GM06990 (cell line): ENCODE data around the gene PSMB10.

Source experiments
- DNase-seq: peaks from one replicate; pipeline ENCODE4 v3.0.0-alpha.2; 2011; ENCODE audit not compliant: insufficient read length; ENCODE audit errors: extremely low read depth
- H3K27me3 ChIP-seq: replicated peaks from 2 replicates; pipeline ENCODE4 v1.6.0; 2011; ENCODE audit warnings: low read length; ENCODE audit not compliant: control insufficient read depth, insufficient read depth
- H3K36me3 ChIP-seq: 2 replicates; pipeline ENCODE4 v1.5.1; 2011; ENCODE audit warnings: low read length; ENCODE audit not compliant: control insufficient read depth, insufficient read depth
- H3K4me3 ChIP-seq: replicated peaks from 2 replicates; pipeline ENCODE4 v1.5.1; 2011; ENCODE audit warnings: low read depth, mild to moderate bottlenecking, control low read depth, low read length
- CTCF ChIP-seq: IDR thresholded peaks from 2 replicates; pipeline ENCODE4 v1.5.1; 2011; ENCODE audit warnings: low read length, control low read depth, mild to moderate bottlenecking, inconsistent platforms; ENCODE audit not compliant: insufficient read depth, poor library complexity, severe bottlenecking

The PSMB10 gene

GRCh38 chr16:67935402-67936123, 1.1 kb downstream of the PSMB10 start:
- TF ChIP-seq CTCF = no peak
- H3K36me3 ChIP-seq = peaks cover 42% of the 10 kb centered on the region
- DNase-seq = peak; percentile 92
- peak overlapping the region; percentile 98 for H3K4me3 ChIP-seq
- no peaks in the 10 kb centered on the region for H3K27me3 ChIP-seq

GRCh38 chr16:67935101-67935401, 1.6 kb downstream of the PSMB10 start:
- DNase-seq = no peak
- Histone ChIP-seq H3K27me3 (no peaks in the 10 kb centered on the region), H3K36me3 (peaks cover 42% of the 10 kb centered on the region), H3K4me3 (peak overlapping the region; percentile 98)
- no peak for TF ChIP-seq CTCF

GRCh38 chr16:67934306-67935100, 2.1 kb downstream of the PSMB10 start:
- no peak for TF ChIP-seq CTCF
- Histone ChIP-seq H3K36me3 (peaks cover 46% of the 10 kb centered on the region), H3K4me3 (no peak overlapping the region), H3K27me3 (no peaks in the 10 kb centered on the region)
- DNase-seq = no peak

- Histone ChIP-seq H3K4me3 (no peak overlapping the region), H3K36me3 (peaks cover 45% of the 10 kb centered on the region), H3K27me3 (no peaks in the 10 kb centered on the region)
- DNase-seq = no peak
- no peak for TF ChIP-seq CTCF
Measured at GRCh38 chr16:67933805-67934204, 2.8 kb downstream of the PSMB10 start.

- Histone ChIP-seq H3K36me3 (peaks cover 56% of the 10 kb centered on the region), H3K4me3 (no peak overlapping the region), H3K27me3 (no peaks in the 10 kb centered on the region)
- no peak for TF ChIP-seq CTCF
- DNase-seq = no peak
Measured at GRCh38 chr16:67932462-67932840, 4.2 kb downstream of the PSMB10 start.
